Effector memory CD4-positive, alpha-beta T cell (primary cell): ENCODE measurements around the gene RELN.
"Not testable (repeated sequence)": the region's sequence is repeated elsewhere in the genome, so short reads cannot be mapped to it uniquely, and the experiment has no call there.

Source experiments
- DNase-seq, 3 donors: peaks; one replicate each; pipeline ENCODE4 v3.0.0-alpha.2; 2020
- H3K27ac ChIP-seq: 2 replicates; pipeline ENCODE4 v1.7.0; 2013; ENCODE audit warnings: mild to moderate bottlenecking, low read length, moderate library complexity; ENCODE audit not compliant: insufficient read depth, poor library complexity, severe bottlenecking
- H3K27me3 ChIP-seq: replicated peaks from 2 replicates; pipeline ENCODE4 v1.7.0; 2013; ENCODE audit warnings: mild to moderate bottlenecking, low read length; ENCODE audit not compliant: insufficient read depth, control insufficient read depth, poor library complexity, severe bottlenecking
- H3K36me3 ChIP-seq: 2 replicates; pipeline ENCODE4 v1.7.0; 2013; ENCODE audit warnings: mild to moderate bottlenecking, low read length, moderate library complexity; ENCODE audit not compliant: control insufficient read depth, insufficient read depth
- H3K4me1 ChIP-seq: 2 replicates; pipeline ENCODE4 v1.7.0; 2013; ENCODE audit warnings: low read length, mild to moderate bottlenecking; ENCODE audit not compliant: control insufficient read depth, insufficient read depth, poor library complexity, severe bottlenecking
- H3K4me3 ChIP-seq: 2 replicates; pipeline ENCODE4 v1.7.0; 2013; ENCODE audit warnings: low read length, low read depth, mild to moderate bottlenecking; ENCODE audit not compliant: insufficient read depth, poor library complexity, severe bottlenecking
- H3K9me3 ChIP-seq: 2 replicates; pipeline ENCODE4 v1.7.0; 2013; ENCODE audit warnings: mild to moderate bottlenecking, low read length, moderate library complexity; ENCODE audit not compliant: control insufficient read depth

Gene RELN

DNA sequence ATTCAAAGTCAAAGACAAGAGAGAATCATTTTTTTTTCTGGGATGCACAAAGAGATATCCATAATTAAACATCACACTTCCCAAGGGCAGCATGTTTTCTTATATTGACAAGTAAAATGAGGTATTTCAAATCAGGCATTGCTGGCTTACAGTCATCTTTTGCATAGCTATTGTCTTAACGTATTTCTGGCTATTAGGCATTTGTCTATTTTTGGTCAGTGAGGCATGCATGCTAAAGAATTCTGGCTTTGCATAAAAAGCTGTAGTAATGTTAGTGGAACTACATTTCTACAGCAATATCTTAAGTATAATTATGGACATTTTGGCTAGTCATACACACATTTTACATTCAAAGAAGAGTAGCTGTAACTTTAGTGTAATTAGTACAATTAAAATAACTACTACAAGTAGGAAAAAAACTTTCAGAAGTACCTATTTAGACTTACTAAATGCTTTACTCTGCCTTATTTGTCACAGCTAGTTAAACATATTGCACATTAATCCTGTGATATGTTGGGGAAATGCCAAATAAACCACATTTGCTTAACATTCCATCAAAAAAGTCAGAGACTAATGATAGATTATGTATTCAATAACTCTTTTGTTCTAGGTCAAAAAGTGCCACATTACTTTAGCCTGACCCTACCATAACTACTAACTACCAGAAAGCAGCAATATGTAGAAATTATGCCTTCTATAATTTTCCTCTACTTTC is 76.4 kb downstream of the RELN start:
- Histone ChIP-seq H3K27ac (no peak overlapping the region), H3K9me3 (no peaks in the 10 kb centered on the region), H3K4me3 (no peak overlapping the region), H3K36me3 (no peaks in the 10 kb centered on the region), H3K4me1 (no peaks in the 10 kb centered on the region), H3K27me3 (no peaks in the 10 kb centered on the region)
- DNase-seq, result no peak

DNA sequence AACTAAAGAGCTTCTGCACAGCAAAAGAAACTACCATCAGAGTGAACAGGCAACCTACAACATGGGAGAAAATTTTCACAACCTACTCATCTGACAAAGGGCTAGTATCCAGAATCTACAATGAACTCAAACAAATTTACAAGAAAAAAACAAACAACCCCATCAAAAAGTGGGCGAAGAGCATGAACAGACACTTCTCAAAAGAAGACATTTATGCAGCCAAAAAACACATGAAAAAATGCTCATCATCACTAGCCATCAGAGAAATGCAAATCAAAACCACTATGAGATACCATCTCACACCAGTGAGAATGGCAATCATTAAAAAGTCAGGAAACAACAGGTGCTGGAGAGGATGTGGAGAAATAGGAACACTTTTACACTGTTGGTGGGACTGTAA is 78.4 kb downstream of the RELN start:
- H3K27me3 ChIP-seq, H3K27ac ChIP-seq, H3K9me3 ChIP-seq, H3K36me3 ChIP-seq, H3K4me3 ChIP-seq, DNase-seq, H3K4me1 ChIP-seq: not testable (repeated sequence)

DNA sequence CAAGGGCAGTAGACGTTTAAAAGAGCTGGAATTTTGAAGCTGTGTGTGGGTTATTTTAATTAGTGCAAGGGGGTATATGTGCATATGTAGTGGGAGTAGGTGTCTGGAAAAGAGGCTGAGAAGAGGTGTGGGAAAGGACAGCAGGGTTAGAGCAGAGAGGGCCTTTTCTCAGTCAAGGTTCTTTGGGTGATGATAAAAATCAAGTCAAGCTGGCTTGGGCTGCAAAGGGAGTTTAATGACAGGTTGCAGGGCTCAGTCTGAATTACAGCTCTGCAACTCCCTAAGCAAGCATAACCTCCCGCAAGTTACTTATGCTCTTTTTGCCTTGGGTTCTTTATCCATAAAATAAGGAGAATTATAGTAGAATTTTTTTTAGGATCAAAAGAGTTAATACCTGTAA is 83.5 kb downstream of the RELN start:
- no peak for DNase-seq
- Histone ChIP-seq H3K27ac (no peak overlapping the region), H3K4me3 (no peak overlapping the region), H3K27me3 (no peaks in the 10 kb centered on the region), H3K36me3 (no peaks in the 10 kb centered on the region), H3K9me3 (no peaks in the 10 kb centered on the region), H3K4me1 (no peaks in the 10 kb centered on the region)

DNA sequence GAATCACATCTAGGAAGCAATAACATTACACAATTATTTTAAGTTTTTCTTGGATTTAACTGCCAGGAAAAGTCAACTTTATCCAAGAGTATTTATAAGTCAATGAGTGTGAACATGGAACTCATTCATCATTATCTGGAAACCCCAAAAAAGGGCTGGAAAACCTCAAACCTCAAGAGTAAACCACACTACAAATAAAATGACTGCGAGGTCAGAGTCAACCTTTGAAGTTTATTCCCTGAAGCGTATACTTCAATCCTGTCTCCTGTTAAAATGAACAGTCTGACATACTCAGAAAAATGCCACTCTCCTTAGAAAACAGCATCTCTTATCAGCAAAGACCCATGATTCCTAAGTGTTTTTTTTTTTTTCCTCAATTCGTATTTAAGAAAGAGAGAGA is 86.5 kb downstream of the RELN start:
- H3K36me3 ChIP-seq, result no peaks in the 10 kb centered on the region
- DNase-seq, result no peak
- no peaks in the 10 kb centered on the region for H3K9me3 ChIP-seq
- no peaks in the 10 kb centered on the region for H3K27me3 ChIP-seq
- no peaks in the 10 kb centered on the region for H3K4me1 ChIP-seq
- H3K27ac ChIP-seq, result no peak overlapping the region
- no peak overlapping the region for H3K4me3 ChIP-seq

DNA sequence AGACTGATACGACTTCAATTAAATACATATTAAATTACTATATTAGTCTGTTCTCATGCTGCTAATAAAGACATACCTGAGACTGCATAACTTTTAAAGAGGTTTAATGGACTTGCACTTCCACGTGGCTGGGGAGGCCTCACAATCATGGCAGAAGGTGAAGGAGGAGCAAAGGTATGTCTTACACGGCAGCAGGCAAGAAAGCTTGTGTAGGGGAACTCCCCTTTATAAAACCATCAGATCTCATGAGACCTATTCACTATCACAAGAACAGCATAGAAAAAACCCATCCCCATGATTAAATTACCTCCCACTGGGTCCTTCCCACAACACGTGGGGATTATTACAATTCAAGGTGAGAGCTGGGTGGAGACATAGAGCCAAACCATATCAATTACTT is 92.6 kb downstream of the RELN start:
- not testable (repeated sequence) for H3K27ac ChIP-seq, H3K9me3 ChIP-seq, H3K36me3 ChIP-seq, H3K27me3 ChIP-seq, H3K4me1 ChIP-seq, DNase-seq, H3K4me3 ChIP-seq

DNA sequence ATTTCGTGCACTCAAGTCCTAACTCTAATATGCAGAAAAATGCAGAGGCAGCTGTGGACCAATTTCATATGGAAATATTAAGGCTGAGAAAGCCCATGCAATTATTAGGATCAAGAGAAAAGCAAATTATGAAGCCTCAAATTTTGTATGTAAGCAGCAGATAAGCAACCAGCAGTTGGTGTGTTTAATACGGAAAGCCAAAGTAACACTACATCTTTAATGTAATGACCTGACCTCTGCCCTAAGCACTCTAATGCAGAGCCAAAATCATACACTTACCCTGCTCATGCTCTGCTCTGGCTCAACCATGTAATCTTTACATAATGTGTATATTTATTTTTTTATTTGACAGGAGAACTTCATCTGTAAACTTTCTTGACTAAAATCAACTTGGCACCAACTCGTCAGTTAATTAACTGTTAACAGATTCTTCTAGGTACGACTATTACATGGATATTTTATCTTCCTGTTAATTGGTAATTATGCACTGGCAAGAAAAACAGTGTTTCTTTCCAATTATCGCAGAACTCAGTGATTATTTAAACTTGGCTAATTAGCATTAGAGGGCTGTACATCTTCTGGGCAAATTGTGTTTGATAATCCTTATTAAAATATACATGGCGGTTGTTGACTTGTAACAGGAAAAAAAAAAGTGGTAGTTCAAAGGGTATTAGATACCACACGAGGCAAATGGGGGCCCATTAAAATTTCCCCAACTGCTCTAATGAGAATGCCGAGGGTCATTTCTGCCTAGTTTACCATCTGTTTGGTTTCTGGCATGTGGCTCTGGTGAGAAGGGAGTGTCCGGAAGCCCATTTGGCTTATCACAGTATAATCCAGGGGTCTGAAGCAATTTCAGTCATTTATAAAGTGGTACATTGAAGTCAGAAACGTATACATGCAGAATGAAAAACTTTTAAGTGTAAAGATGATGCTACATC is 94.5 kb downstream of the RELN start:
- H3K4me3 ChIP-seq, result no peak overlapping the region
- H3K36me3 ChIP-seq, result no peaks in the 10 kb centered on the region
- no peaks in the 10 kb centered on the region for H3K9me3 ChIP-seq
- no peaks in the 10 kb centered on the region for H3K27me3 ChIP-seq
- no peak overlapping the region for H3K27ac ChIP-seq
- no peak for DNase-seq
- H3K4me1 ChIP-seq, result no peaks in the 10 kb centered on the region

DNA sequence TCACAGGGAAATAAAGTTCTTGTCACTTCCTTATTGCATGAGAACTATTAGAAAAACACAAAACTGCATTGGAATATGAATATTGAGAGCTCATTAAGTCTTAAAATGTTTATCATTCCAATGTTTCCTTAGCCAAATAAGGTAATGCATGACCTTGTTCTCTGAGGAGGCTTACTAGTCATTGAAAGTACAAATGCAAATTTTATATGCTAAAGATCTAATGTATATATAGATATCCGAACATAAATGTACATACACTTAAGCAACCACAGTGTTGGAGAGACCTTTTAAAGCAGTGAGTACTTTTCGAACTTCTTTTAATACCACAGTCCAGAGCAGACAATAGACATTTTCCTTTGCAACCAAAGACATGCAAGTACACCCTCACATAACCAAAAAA is 96.1 kb downstream of the RELN start:
- H3K27ac ChIP-seq, result no peak overlapping the region
- no peaks in the 10 kb centered on the region for H3K27me3 ChIP-seq
- DNase-seq, result no peak
- no peaks in the 10 kb centered on the region for H3K36me3 ChIP-seq
- no peaks in the 10 kb centered on the region for H3K9me3 ChIP-seq
- no peak overlapping the region for H3K4me3 ChIP-seq
- no peaks in the 10 kb centered on the region for H3K4me1 ChIP-seq

DNA sequence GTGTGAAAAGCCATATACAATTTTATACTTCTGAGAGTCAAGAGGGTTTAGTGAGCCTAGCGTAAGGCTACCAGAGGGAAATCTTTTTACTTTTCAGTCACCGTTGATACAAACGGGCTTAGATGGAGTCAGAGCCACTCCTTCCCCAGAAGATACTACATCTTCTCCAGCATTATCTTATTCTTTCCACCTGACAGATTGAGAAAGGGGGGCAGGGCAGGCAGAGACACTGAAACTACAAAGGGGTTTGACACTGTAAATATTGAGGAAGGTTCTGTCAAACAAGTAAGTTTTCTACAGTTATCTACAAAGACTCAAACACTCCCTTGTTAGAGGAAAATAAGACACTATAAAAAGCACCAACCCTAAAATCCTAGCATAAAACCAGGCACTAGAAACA is 100.0 kb downstream of the RELN start:
- H3K36me3 ChIP-seq, result no peaks in the 10 kb centered on the region
- H3K4me1 ChIP-seq, result no peaks in the 10 kb centered on the region
- no peak for DNase-seq
- no peaks in the 10 kb centered on the region for H3K9me3 ChIP-seq
- H3K27me3 ChIP-seq, result no peaks in the 10 kb centered on the region
- H3K27ac ChIP-seq, result no peak overlapping the region
- H3K4me3 ChIP-seq, result no peak overlapping the region

DNA sequence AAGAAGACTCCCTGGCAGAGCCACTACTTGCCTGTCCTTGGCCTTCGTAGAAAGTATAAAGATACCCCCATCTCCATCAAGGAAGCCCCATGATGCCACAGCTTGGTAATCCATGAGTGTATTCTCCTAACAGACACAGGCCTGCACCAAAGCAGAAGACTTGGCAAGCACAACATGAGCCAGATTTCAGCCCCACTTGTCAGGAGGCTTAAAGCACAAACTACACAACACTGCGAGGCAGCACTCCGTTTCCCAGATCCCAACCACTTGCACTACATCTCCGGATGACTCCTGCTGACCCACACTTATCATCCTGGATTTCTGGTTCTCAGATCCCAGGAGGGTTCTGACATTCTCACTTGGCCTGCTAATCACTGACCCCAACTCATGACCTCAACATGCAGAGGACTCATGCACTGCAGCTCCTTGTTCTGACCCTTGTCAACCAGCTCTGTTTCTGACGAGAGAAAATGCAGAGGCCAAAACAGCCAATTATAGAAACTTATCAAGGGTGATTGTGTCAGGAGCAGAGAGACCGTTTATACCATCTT is 100.8 kb downstream of the RELN start:
- Histone ChIP-seq H3K9me3 (no peaks in the 10 kb centered on the region), H3K4me3 (no peak overlapping the region), H3K36me3 (no peaks in the 10 kb centered on the region), H3K27ac (no peak overlapping the region), H3K4me1 (no peaks in the 10 kb centered on the region), H3K27me3 (no peaks in the 10 kb centered on the region)
- DNase-seq, result no peak
